Osteocyte (in vitro differentiated cells): ENCODE data around the gene SLC4A7. TPM values are rescaled to one million over a fixed set of nuclear protein-coding genes. Genes with fewer than 3 reads are reported as not detected.
A peak's percentile ranks its signal among the peaks of the same experiment; 100 is the strongest.
"Not testable (repeated sequence)": the region's sequence is repeated elsewhere in the genome, so short reads cannot be mapped to it uniquely, and the experiment has no call there.

Source experiments
- DNase-seq: peaks from one replicate; pipeline ENCODE4 v3.0.0; 2021; ENCODE audit warnings: mixed read lengths; ENCODE audit not compliant: unreplicated experiment; ENCODE audit errors: extremely low spot score
- H3K27ac Mint-ChIP-seq: one replicate; pipeline ENCODE4 v1.8.0; 2021; ENCODE audit warnings: mild to moderate bottlenecking, mixed read lengths; ENCODE audit not compliant: unreplicated experiment
- H3K27me3 Mint-ChIP-seq: one replicate; pipeline ENCODE4 v1.8.0; 2021; ENCODE audit warnings: mixed read lengths; ENCODE audit not compliant: unreplicated experiment
- H3K36me3 Mint-ChIP-seq: one replicate; pipeline ENCODE4 v1.8.0; 2021; ENCODE audit warnings: mixed read lengths; ENCODE audit not compliant: unreplicated experiment
- H3K4me1 Mint-ChIP-seq: one replicate; pipeline ENCODE4 v1.8.0; 2021; ENCODE audit warnings: mixed read lengths; ENCODE audit not compliant: unreplicated experiment
- H3K4me3 Mint-ChIP-seq: one replicate; pipeline ENCODE4 v1.8.0; 2021; ENCODE audit warnings: mild to moderate bottlenecking, moderate library complexity, mixed read lengths; ENCODE audit not compliant: unreplicated experiment
- H3K9me3 Mint-ChIP-seq: one replicate; pipeline ENCODE4 v1.8.0; 2021; ENCODE audit warnings: mixed read lengths; ENCODE audit not compliant: unreplicated experiment
- total RNA-seq: library from RNA; stranded (reverse); gene quantifications from 2 replicates; pipeline ENCODE4 v1.2.1, GENCODE V29; 2021
- TF ChIP-seq, protein P1 (sequence below): fragments of 200-600 bp; sonication (generic); IDR thresholded peaks from 2 replicates; pipeline ENCODE4 v1.5.0; 2021; ENCODE audit warnings: antibody characterized with exemption, mild to moderate bottlenecking, moderate library complexity

The SLC4A7 gene
- total RNA-seq, 1 donor from 2014 or later: 83.7 TPM

GRCh38 chr3:27429909-27430308 lies 54.3 kb downstream of the SLC4A7 start:
- TF ChIP-seq, protein P1, sequence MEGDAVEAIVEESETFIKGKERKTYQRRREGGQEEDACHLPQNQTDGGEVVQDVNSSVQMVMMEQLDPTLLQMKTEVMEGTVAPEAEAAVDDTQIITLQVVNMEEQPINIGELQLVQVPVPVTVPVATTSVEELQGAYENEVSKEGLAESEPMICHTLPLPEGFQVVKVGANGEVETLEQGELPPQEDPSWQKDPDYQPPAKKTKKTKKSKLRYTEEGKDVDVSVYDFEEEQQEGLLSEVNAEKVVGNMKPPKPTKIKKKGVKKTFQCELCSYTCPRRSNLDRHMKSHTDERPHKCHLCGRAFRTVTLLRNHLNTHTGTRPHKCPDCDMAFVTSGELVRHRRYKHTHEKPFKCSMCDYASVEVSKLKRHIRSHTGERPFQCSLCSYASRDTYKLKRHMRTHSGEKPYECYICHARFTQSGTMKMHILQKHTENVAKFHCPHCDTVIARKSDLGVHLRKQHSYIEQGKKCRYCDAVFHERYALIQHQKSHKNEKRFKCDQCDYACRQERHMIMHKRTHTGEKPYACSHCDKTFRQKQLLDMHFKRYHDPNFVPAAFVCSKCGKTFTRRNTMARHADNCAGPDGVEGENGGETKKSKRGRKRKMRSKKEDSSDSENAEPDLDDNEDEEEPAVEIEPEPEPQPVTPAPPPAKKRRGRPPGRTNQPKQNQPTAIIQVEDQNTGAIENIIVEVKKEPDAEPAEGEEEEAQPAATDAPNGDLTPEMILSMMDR: no peak
- no peak overlapping the region for H3K4me3 Mint-ChIP-seq
- peaks cover 44% of the 10 kb centered on the region for H3K36me3 Mint-ChIP-seq
- H3K27me3 Mint-ChIP-seq: no peaks in the 10 kb centered on the region
- H3K4me1 Mint-ChIP-seq: peaks cover 24% of the 10 kb centered on the region
- peak overlapping the region; percentile 38 for H3K27ac Mint-ChIP-seq
- no peaks in the 10 kb centered on the region for H3K9me3 Mint-ChIP-seq
- no peak for DNase-seq

- Mint-ChIP-seq H3K9me3 (no peaks in the 10 kb centered on the region), H3K4me1 (peaks cover 36% of the 10 kb centered on the region), H3K27ac (no peak overlapping the region), H3K36me3 (peaks cover 40% of the 10 kb centered on the region), H3K27me3 (no peaks in the 10 kb centered on the region), H3K4me3 (no peak overlapping the region)
- TF ChIP-seq, protein P1: no peak
- DNase-seq: no peak
These were observed 55.7 kb downstream of the SLC4A7 start for GRCh38 chr3:27428446-27428845.

GRCh38 chr3:27426926-27427325 lies 57.3 kb downstream of the SLC4A7 start:
- Mint-ChIP-seq H3K4me3 (no peak overlapping the region), H3K27me3 (no peaks in the 10 kb centered on the region), H3K36me3 (peaks cover 30% of the 10 kb centered on the region), H3K27ac (no peak overlapping the region), H3K9me3 (no peaks in the 10 kb centered on the region), H3K4me1 (peaks cover 36% of the 10 kb centered on the region)
- no peak for DNase-seq
- TF ChIP-seq, protein P1: no peak

- H3K9me3 Mint-ChIP-seq: no peaks in the 10 kb centered on the region
- DNase-seq: no peak
- peaks cover 30% of the 10 kb centered on the region for H3K36me3 Mint-ChIP-seq
- H3K27me3 Mint-ChIP-seq: no peaks in the 10 kb centered on the region
- no peak overlapping the region for H3K27ac Mint-ChIP-seq
- no peak overlapping the region for H3K4me3 Mint-ChIP-seq
- peaks cover 29% of the 10 kb centered on the region for H3K4me1 Mint-ChIP-seq
- TF ChIP-seq, protein P1: no peak
These were observed 58.2 kb downstream of the SLC4A7 start for GRCh38 chr3:27425896-27426565.

GRCh38 chr3:27424812-27425521 lies 59.2 kb downstream of the SLC4A7 start:
- peaks cover 39% of the 10 kb centered on the region for H3K36me3 Mint-ChIP-seq
- not testable (repeated sequence) for H3K4me3 Mint-ChIP-seq, H3K27me3 Mint-ChIP-seq, H3K9me3 Mint-ChIP-seq, DNase-seq
- peaks cover 20% of the 10 kb centered on the region for H3K4me1 Mint-ChIP-seq
- H3K27ac Mint-ChIP-seq: peak overlapping the region; percentile 34
